HCT116 (cell line): Measurements from ENCODE around the gene NTRK3. TPM values are rescaled to one million over a fixed set of nuclear protein-coding genes. Genes with fewer than 3 reads are reported as not detected.

Experiments
- ATAC-seq: fragments of 200-7000 bp; cut with Tn5 transposase; 2 replicates; pipeline ENCODE4 v1.9.1; 2020; ENCODE audit warnings: mild to moderate bottlenecking, moderate library complexity
- BruUV-seq: library from RNA; stranded (reverse); fragments of 400-500 nt; replicated peaks from 2 replicates; lab custom pipeline; 2021; lab: Mats Ljungman, UMichigan
- CTCF ChIA-PET: fragments of 300-600 bp; sonication (Branson Sonifier 250); formaldehyde crosslinking; loops from one replicate; lab custom pipeline; 2021; ENCODE audit warnings: antibody characterized with exemption; lab: Charles Lee
- POLR2A ChIA-PET: fragments of 300-600, 350-600 bp; sonication (Branson Sonifier 250); formaldehyde crosslinking; loops from one replicate; lab custom pipeline; 2021; ENCODE audit warnings: antibody characterized with exemption; lab: Charles Lee
- RAD21 ChIA-PET, 2 experiments: fragments of 300-600 bp; sonication (Branson Sonifier 250); formaldehyde crosslinking; loops; one replicate each; lab custom pipeline; 2023; ENCODE audit warnings: low total read pairs in 2 of 2; ENCODE audit not compliant: uncharacterized antibody in 2 of 2, unreplicated experiment in 2 of 2, low non-redundant PET in 1 of 2; lab: Charles Lee
- DNase-seq: peaks from one replicate; pipeline ENCODE4 v3.0.0-alpha.2; 2010; ENCODE audit warnings: low read depth, low spot score
- H2AFZ ChIP-seq: fragments of 200-600 bp; shearing (Covaris generic), sonication (generic); 2 replicates; pipeline ENCODE4 v1.6.1; 2017; ENCODE audit warnings: low read depth, mixed run types, mixed read lengths, antibody characterized with exemption, low read length; ENCODE audit not compliant: poor library complexity, severe bottlenecking
- H3K27ac ChIP-seq: 2 replicates; pipeline ENCODE4 v1.5.1; 2012; ENCODE audit warnings: low read depth, low read length
- H3K27me3 ChIP-seq: fragments of 200-600 bp; sonication (generic); 2 replicates; pipeline ENCODE4 v1.6.1; 2016; ENCODE audit warnings: mixed run types, low read length, mixed read lengths; ENCODE audit not compliant: insufficient read depth
- H3K36me3 ChIP-seq, 2 experiments: fragments of 200-500 bp in 1 of 2; fragments of 200-600 bp in 1 of 2; sonication (Bioruptor generic) in 1 of 2; sonication (generic) in 1 of 2; 2 replicates each; pipeline versions ENCODE4 v1.5.1 to v1.6.1; 2014 to 2016; ENCODE audit warnings: low read length in 2 of 2, inconsistent platforms in 1 of 2, mixed read lengths in 1 of 2, mixed run types in 1 of 2; ENCODE audit not compliant: insufficient read depth in 2 of 2, control insufficient read depth in 1 of 2
- H3K4me1 ChIP-seq, 2 experiments: fragments of 200-600 bp in 1 of 2; sonication (generic) in 1 of 2; 2 replicates each; pipeline versions ENCODE4 v1.5.1 to v1.6.1; 2012 to 2017; ENCODE audit warnings: low read length in 2 of 2, inconsistent platforms in 1 of 2, mild to moderate bottlenecking in 1 of 2, mixed read lengths in 1 of 2, mixed run types in 1 of 2, moderate library complexity in 1 of 2; ENCODE audit not compliant: insufficient read depth in 2 of 2, control insufficient read depth in 1 of 2
- H3K4me2 ChIP-seq: fragments of 200-600 bp; sonication (generic); 2 replicates; pipeline ENCODE4 v1.6.1; 2017; ENCODE audit warnings: mixed run types, low read length, mixed read lengths
- H3K4me3 ChIP-seq, 2 experiments: fragments of 200-600 bp in 1 of 2; sonication (generic) in 1 of 2; replicated peaks in 1 of 2; 2 replicates each; pipeline ENCODE4 v1.5.1; 2011 to 2016; ENCODE audit warnings: low read length in 2 of 2, control low read depth in 1 of 2, low read depth in 1 of 2, mild to moderate bottlenecking in 1 of 2, mixed read lengths in 1 of 2, mixed run types in 1 of 2
- H3K79me2 ChIP-seq: fragments of 200-600 bp; sonication (generic); 2 replicates; pipeline ENCODE4 v1.6.1; 2017; ENCODE audit warnings: mild to moderate bottlenecking, mixed run types, low read length, moderate library complexity, mixed read lengths; ENCODE audit not compliant: insufficient read depth
- H3K9ac ChIP-seq: fragments of 200-600 bp; sonication (generic); 2 replicates; pipeline ENCODE4 v1.6.1; 2016; ENCODE audit warnings: low read length, mixed read lengths
- H3K9me2 ChIP-seq: fragments of 200-600 bp; sonication (generic), shearing (Covaris generic); 2 replicates; pipeline ENCODE4 v1.6.1; 2017; ENCODE audit warnings: mixed run types, mild to moderate bottlenecking, moderate library complexity; ENCODE audit not compliant: insufficient read depth
- H3K9me3 ChIP-seq, 2 experiments: fragments of 200-500 bp in 1 of 2; fragments of 200-600 bp in 1 of 2; sonication (Bioruptor generic) in 1 of 2; sonication (generic) in 1 of 2; 2 replicates each; pipeline ENCODE4 v1.6.1; 2014 to 2017; ENCODE audit warnings: low read length in 2 of 2, mixed read lengths in 2 of 2, inconsistent platforms in 1 of 2, low read depth in 1 of 2, mild to moderate bottlenecking in 1 of 2, mixed run types in 1 of 2, moderate library complexity in 1 of 2; ENCODE audit not compliant: control insufficient read depth in 1 of 2, insufficient read depth in 1 of 2
- H4K20me1 ChIP-seq: fragments of 200-600 bp; sonication (generic), shearing (Covaris generic); 2 replicates; pipeline ENCODE4 v1.6.1; 2017; ENCODE audit warnings: mixed run types, mild to moderate bottlenecking, moderate library complexity; ENCODE audit not compliant: insufficient read depth
- ATF3 ChIP-seq: IDR thresholded peaks from 2 replicates; pipeline ENCODE4 v1.6.1; 2012
- CBX3 ChIP-seq: IDR thresholded peaks from 2 replicates; pipeline ENCODE4 v1.6.1; 2012; ENCODE audit warnings: low read depth
- ELF1 ChIP-seq: IDR thresholded peaks from 2 replicates; pipeline ENCODE4 v1.6.1; 2012; ENCODE audit warnings: low read depth, borderline replicate concordance
- EZH2 ChIP-seq: fragments of 200-600 bp; sonication (generic); IDR thresholded peaks from 2 replicates; pipeline ENCODE4 v1.6.1; 2017; ENCODE audit warnings: antibody characterized with exemption, mixed run types
- JUND ChIP-seq: IDR thresholded peaks from 2 replicates; pipeline ENCODE4 v1.6.1; 2012
- TCF7L2 ChIP-seq: IDR thresholded peaks from 2 replicates; pipeline ENCODE4 v1.7.0; 2011; ENCODE audit warnings: borderline replicate concordance, inconsistent platforms; ENCODE audit not compliant: insufficient read depth, insufficient read length; ENCODE audit errors: extremely low read depth
- ZFX ChIP-seq: fragments of 450-650 bp; IDR thresholded peaks from 2 replicates; pipeline ENCODE4 v1.6.1; 2017
- intact Hi-C: fragments of 100-400 bp; cut with micrococcal nuclease; formaldehyde crosslinking; loops from 2 replicates; pipeline ENCODE4 v1.10.0; 2022
- total RNA-seq: library from RNA; stranded (reverse); gene quantifications from one replicate; pipeline ENCODE4 v1.2.1, GENCODE V29; 2021; ENCODE audit not compliant: unreplicated experiment
- TF ChIP-seq, protein P1 (sequence below): IDR thresholded peaks from 2 replicates; pipeline ENCODE4 v1.6.1; 2012; ENCODE audit warnings: low read depth
- TF ChIP-seq, protein P2 (sequence below), 3 experiments: fragments of 200-600 bp in 1 of 3; sonication (generic) in 1 of 3; IDR thresholded peaks in 2 of 3; conservative IDR thresholded peaks in 1 of 3; 2 replicates each; pipeline ENCODE4 v1.5.1; 2012 to 2017; ENCODE audit warnings: low read depth in 2 of 3, low read length in 2 of 3, antibody characterized with exemption in 1 of 3, borderline replicate concordance in 1 of 3, control low read depth in 1 of 3, mild to moderate bottlenecking in 1 of 3, mixed read lengths in 1 of 3, mixed run types in 1 of 3, moderate library complexity in 1 of 3; ENCODE audit not compliant: insufficient read depth in 1 of 3

The NTRK3 gene
- total RNA-seq, 1 experiment from 2014 or later, result not detected

DNA sequence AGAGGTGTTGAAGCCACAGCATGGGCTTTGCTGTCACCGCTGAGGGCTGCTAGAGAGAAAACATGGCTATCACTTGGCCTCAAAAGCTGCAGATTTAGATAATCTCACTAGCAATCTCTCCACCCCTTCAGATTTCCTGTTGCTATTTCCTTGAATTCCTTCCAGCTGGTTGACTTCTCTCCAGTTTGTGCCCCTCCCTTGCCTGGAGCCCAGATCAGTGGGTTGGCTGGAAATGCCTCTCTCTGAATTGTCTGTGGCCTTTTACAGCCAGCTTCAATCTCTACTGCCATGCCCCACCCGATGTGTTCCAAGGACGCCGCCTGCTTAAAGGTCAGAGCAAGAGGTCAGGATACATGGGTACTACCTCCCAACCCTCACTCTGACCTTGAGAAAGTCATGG is 294.1 kb downstream of the NTRK3 start:
- no peak overlapping the region for H2AFZ ChIP-seq
- H3K27me3 ChIP-seq, result no peaks in the 10 kb centered on the region
- H4K20me1 ChIP-seq, result no peaks in the 10 kb centered on the region
- ATAC-seq (no peak), DNase-seq (no peak)
- H3K9me3 ChIP-seq, result peaks cover 0 to 3% of the 10 kb centered on the region in 2 experiments; a peak in 1 of 4 replicates
- no peaks in the 10 kb centered on the region for H3K79me2 ChIP-seq
- no peak overlapping the region for H3K27ac ChIP-seq
- H3K4me1 ChIP-seq, result no peaks in the 10 kb centered on the region
- intact Hi-C loops, result no loop called here
- H3K9me2 ChIP-seq, result no peaks in the 10 kb centered on the region
- no peak overlapping the region for H3K4me3 ChIP-seq
- H3K4me2 ChIP-seq, result no peak overlapping the region
- CTCF ChIA-PET, result no interaction called here
- POLR2A ChIA-PET, result no interaction called here
- RAD21 ChIA-PET, result no interaction called here
- no peak overlapping the region for H3K9ac ChIP-seq
- TF ChIP-seq TCF7L2 (no peak), ZFX (no peak), EZH2 (no peak), CBX3 (no peak), ATF3 (no peak), JUND (no peak), ELF1 (no peak)
- TF ChIP-seq, protein P1, sequence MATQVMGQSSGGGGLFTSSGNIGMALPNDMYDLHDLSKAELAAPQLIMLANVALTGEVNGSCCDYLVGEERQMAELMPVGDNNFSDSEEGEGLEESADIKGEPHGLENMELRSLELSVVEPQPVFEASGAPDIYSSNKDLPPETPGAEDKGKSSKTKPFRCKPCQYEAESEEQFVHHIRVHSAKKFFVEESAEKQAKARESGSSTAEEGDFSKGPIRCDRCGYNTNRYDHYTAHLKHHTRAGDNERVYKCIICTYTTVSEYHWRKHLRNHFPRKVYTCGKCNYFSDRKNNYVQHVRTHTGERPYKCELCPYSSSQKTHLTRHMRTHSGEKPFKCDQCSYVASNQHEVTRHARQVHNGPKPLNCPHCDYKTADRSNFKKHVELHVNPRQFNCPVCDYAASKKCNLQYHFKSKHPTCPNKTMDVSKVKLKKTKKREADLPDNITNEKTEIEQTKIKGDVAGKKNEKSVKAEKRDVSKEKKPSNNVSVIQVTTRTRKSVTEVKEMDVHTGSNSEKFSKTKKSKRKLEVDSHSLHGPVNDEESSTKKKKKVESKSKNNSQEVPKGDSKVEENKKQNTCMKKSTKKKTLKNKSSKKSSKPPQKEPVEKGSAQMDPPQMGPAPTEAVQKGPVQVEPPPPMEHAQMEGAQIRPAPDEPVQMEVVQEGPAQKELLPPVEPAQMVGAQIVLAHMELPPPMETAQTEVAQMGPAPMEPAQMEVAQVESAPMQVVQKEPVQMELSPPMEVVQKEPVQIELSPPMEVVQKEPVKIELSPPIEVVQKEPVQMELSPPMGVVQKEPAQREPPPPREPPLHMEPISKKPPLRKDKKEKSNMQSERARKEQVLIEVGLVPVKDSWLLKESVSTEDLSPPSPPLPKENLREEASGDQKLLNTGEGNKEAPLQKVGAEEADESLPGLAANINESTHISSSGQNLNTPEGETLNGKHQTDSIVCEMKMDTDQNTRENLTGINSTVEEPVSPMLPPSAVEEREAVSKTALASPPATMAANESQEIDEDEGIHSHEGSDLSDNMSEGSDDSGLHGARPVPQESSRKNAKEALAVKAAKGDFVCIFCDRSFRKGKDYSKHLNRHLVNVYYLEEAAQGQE, result no peak
- TF ChIP-seq, protein P2, sequence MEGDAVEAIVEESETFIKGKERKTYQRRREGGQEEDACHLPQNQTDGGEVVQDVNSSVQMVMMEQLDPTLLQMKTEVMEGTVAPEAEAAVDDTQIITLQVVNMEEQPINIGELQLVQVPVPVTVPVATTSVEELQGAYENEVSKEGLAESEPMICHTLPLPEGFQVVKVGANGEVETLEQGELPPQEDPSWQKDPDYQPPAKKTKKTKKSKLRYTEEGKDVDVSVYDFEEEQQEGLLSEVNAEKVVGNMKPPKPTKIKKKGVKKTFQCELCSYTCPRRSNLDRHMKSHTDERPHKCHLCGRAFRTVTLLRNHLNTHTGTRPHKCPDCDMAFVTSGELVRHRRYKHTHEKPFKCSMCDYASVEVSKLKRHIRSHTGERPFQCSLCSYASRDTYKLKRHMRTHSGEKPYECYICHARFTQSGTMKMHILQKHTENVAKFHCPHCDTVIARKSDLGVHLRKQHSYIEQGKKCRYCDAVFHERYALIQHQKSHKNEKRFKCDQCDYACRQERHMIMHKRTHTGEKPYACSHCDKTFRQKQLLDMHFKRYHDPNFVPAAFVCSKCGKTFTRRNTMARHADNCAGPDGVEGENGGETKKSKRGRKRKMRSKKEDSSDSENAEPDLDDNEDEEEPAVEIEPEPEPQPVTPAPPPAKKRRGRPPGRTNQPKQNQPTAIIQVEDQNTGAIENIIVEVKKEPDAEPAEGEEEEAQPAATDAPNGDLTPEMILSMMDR (IDR thresholded peaks at IDR 0.05 in 2 of 3, conservative IDR thresholded peaks at IDR 0.05 in 1 of 3; ENCODE audit: borderline replicate concordance in 1 of 3, insufficient read depth in 1 of 3, low read depth in 2 of 3, low read length in 2 of 3), result no peak
- no peaks in the 10 kb centered on the region for H3K36me3 ChIP-seq
- BruUV-seq, result no TSS peak
